Dermis microvascular lymphatic vessel endothelial cell (primary cell): ENCODE data around the gene PLEKHA4. TPM values are rescaled to one million over a fixed set of nuclear protein-coding genes. Genes with fewer than 3 reads are reported as not detected.
"Not testable (repeated sequence)": the region's sequence is repeated elsewhere in the genome, so short reads cannot be mapped to it uniquely, and the experiment has no call there.

Experiments used
- DNase-seq, 2 donors: peaks; one replicate each; pipeline versions ENCODE4 v3.0.0 to v3.0.0-alpha.2; 2010; ENCODE audit warnings: low read depth in 2 of 2
- total RNA-seq: library from RNA; depleted of rRNA; stranded (reverse); fragments of >200 nt; gene quantifications from 2 replicates; pipeline ENCODE4 v1.2.1, GENCODE V29; 2014

Gene PLEKHA4
- total RNA-seq, 1 donor from 2014 or later: 2.7 TPM

DNA sequence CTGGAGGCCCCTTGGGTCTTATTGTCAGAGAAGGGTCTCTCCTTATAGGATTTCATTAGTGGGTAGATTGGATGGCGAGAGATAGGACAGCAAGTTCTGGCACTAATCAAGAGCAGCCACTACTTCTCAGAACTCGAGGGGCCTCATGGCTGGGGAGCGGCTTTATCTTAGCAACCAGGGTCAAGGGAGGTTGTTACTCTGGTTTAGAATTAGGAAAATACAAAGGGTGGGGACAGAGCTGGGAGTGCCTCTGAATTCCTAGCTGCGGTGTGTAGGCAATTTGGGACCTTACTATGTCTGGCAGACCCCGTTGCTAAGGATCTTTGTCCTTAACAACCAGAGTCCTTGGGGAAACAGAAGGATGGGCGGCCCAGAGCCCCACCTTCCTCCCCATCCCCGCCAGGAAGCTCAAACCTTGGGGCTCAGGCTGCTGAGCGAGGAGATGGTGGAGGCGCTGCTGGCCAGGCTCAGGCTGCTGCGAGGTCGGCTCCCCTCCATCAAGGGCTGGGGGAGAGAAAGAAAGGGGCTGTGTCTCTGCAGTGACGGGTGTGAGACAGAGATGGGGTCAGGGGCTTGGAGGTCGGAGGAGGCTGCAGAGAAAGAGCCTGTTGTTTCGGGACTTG is 1.2 kb downstream of the PLEKHA4 start:
- no peak for DNase-seq

DNA sequence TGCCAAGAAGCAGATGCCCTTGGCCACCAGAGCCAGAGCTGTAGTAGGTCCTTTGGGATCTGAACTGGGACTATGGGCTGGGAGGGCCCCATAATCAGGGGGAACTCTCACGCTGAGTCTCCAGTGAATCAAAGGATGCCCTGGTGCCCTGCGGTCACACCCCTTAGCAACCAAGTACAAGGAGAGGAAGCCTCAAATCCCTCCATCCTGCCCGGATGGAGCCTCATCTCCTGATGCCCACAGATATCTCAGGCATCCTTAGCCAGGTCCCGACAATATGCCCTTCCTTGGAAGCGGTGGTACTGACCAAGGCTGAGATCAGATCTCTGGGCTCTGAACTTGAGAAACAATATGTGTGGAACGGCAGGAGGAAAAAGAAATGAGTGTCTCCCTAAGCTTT is 1.7 kb downstream of the PLEKHA4 start:
- DNase-seq: no peak

DNA sequence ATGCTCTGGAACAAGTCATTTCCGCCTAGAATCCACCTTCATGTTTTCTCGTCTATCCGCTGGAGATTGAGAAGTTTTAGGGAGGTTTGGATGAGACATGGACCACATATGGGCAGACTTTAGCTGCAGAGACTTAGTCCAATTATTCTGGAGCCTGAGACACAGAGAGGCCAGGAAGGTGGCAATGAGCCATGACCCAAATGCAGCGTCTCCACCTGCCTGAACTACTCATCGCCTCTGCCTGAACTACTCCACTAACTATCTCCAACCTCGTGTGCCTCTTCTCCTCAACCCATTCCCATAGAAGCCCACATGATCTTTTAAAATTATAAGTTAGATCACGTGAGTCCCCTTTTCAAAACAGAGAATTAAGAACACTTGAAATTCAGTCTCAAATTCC is 5.6 kb downstream of the PLEKHA4 start:
- DNase-seq: no peak

DNA sequence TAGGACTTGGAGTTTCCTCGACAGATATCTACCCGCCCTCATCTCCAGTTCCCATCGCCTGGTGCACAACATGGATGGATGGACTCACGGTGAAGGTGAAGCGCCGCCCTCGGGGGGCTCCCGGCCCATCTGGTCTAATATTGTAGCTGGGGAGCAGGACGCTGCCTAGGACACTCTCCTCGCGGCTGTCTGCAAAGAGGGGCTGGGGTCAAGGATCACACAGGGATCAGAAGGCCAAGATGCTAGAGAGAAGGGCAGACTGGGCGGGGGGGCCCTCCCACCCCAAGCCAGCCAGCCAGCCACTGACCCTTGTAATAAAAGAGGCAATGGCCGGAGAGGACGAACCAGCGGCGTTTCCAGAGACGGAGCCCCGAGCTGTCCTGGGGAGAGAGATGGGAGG is 7.1 kb downstream of the PLEKHA4 start:
- DNase-seq: no peak

DNA sequence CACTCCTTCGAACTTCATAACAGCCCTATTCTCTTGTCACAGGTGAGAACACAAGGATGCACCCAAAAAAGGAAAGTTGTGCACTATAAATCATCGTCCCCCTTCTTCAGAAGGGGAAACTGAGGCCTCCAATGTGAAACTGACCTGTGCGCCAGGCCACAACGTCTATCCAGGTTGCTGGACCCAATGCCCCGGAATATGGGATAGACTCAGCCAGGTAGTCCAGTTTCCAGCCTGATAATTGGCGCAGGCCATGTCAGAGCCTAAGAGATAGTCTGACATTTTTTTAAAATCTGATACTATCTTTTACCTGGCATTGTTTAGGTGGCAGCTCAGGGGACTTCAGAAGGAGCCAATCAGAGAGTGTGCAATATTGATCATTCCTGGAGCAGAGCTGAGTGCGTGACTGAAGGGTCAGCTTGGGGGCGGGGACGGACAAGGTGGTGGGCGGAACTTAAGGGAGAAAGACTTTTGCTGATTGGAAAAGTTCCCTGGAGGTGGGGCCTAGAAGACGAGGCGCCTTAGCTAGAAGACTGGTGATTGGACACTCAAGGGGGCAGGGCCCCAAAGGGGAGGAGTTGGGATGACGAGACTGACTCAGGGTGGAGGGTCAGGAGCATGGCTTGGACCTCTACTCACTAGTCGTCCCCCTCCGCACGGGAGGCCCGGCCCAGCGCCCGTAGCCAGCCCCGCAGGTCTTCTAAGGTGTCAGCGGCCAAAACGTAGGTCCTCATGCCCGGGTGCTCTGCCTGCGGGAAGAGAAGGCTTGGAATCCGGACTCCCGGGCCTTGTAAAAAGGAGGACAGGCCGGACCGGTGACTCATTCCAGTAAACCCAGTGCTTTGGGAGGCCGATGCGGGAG is 8.5 kb downstream of the PLEKHA4 start:
- no peak for DNase-seq

DNA sequence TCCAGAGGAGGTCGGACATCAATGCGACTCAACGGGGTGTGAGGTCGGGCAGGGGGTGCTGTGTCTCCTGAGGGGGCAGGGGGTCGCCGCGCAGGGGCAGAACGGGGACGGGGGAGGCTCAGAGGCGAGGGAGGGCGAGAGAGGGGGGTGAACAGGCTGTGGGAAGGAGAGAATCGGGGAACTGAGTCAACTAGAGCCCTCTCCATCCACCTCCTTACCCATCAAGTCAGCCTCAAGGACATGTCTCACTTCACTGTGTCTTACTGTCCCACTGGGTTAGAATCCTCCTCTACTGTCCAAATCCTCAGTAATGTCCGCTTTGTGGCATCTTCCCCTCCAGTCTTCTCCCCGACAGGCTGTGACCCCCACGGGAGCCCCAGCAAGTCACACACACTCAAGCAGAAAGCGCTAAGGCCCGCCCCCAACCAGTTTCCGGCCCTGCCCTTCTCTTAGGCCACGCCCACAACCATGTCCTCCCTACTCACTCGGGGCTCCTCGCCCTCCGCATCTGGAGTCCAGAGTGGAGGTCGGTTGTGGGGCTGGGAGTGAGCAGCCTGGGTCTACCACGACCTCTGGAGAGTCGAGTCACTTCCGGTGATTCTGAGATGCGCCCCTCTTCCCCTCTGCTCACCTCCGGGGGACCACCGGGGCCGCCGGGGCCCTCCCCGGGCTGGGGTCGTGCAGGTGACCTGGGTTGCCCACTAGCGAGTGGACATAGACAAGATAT is 9.3 kb downstream of the PLEKHA4 start:
- DNase-seq: no peak

DNA sequence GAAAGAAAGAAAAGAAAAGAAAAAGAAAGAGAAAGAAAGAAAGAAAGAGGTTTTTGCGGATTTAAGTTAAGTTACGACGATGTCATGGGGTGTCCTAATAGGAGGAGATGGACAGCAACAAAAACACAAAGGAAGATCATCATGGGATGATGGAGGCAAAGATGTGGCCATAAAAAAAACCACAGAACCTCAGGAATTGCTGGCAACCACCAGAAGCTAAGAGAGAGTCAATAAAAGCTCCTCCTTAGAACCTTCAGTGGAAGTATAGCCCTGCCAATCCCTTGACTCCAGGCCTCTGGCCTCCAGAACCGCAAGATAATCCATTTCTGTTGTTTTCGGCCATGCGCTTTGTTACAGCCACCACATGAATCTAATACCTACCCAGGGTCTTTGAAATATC is 11.5 kb downstream of the PLEKHA4 start:
- DNase-seq: no peak

DNA sequence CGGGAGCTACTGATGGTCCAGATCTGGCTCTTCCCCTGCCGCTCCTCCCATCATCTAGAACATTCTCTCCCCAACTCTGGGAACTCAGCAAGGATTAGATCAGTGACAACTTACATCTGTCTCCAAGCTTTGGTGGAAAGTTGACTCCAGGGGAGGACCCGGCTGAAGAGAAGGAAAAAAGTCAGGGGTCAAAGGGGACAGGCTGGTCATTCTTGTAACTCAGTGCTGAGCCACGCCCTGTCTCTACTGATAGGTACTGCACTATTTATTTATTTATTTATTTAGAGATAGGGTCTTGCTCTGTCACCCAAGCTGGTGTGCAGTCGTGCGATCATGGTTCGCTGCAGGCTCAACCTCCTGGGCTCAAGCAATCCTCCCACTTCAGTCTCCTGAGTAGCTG is 14.3 kb downstream of the PLEKHA4 start:
- no peak for DNase-seq

DNA sequence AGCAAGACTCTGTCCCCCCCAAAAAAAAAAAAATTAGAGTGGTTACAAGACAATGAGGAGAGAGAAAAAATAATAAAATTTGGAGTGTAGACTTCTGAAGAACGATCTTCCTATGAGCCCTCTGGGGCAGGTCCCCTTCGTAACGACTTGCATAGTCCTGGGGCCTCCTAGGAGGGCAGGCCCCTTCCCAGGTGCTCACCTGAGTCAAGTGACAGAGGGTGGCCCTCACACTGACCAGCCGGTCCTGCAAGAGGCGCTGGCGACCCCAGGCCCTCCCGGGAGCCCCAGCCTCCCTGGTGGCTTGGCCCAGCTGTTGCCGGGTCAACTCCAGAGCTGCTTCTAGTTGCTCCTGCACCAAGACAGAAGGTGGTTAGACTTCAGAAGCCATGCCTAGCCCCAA is 14.9 kb downstream of the PLEKHA4 start:
- no peak for DNase-seq

DNA sequence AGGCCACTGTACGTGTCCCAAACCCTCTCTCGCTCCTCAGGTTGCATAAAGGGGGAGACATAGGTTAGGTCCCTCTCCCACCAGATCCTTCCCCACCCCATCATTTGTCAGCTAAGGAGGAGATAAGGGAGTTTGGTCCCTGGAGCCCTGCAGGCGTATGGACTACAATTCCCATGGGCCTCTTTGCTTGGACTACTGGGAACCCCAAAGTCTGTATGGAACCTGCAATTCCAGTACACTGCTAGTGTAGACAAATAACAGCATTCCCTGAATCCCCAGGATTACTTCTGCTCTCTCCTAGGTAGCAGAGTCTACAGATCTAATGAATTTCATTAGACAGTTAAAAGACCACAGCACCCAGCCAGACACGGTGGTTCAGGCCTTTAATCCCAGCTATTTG is 16.1 kb downstream of the PLEKHA4 start:
- no peak for DNase-seq

DNA sequence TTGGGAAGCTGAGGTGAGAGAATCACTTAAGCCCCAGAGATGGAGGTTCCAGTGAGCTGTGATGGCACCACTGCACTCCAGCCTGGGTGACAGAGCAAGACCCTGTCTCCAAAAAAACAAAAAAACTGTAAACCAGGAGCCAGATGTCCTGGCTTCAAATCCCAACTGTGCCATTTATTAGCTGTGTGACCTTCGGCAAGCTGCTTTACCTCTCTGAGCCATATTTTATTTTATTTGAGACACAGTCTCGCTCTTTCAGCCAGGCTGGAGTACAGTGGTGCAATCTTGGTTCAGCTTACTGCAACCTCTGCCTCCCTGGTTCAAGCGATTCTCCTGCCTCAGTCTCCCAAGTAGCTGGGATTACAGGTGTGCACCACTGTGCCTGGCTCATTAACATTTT is 21.8 kb downstream of the PLEKHA4 start:
- DNase-seq: not testable (repeated sequence)

DNA sequence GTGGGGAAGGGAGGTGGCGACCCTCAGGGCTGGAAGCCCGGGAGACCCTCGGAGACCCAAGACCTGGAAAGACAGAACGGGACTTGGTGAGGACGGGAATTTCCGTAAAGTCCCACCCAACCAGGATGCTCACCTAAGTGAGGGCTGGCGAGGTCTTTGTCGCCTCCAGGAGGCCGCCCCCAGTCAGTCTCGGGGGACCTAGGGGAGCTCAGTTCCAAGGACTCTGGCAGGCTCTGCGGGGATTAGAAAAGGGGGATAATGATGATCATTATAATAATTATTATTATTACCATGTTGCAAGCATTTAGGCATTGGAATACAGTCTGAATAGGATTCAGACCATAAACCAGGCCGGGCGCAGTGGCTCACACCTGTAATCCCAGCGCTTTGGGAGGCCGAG is 23.0 kb downstream of the PLEKHA4 start:
- DNase-seq: no peak

DNA sequence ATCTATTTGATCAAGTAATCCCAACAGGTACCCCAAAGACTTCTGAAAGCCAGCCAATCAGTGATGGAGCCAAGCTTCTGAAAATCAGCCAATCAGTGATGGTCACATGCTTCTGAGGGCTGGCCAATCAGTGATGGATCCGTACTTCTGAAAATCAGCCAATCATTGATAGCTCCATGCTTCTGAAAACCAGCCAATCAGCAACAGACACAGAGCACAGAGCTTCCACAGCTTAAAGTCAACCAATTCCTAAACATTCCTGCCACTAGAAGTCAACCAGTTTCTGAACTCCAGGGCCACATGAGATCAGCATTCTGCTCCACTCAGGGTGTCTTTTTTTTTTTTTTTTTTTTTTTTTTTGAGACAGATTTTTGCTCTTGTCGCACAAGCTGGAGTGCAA is 23.9 kb downstream of the PLEKHA4 start:
- peak in 1 of 2 donors; percentile 50 for DNase-seq

DNA sequence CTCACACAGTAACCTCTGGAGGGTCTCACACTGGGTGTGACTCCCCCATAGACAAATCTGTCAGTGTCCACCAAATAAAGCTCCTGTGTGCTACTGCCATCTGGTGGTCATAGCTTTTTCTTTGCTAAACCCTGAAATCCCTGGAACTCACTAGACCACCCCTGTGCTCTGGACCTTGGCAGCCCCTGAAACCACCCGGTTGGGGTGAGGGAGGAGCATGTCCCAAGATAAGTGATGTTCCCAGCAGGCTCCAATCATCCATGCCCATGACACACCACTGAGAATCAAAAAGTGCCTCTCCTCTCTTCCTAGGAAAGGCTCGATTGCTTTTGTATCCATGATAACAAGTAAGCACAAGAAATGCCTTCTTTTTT is 25.6 kb downstream of the PLEKHA4 start:
- peak; percentile 50 to 64 for DNase-seq

DNA sequence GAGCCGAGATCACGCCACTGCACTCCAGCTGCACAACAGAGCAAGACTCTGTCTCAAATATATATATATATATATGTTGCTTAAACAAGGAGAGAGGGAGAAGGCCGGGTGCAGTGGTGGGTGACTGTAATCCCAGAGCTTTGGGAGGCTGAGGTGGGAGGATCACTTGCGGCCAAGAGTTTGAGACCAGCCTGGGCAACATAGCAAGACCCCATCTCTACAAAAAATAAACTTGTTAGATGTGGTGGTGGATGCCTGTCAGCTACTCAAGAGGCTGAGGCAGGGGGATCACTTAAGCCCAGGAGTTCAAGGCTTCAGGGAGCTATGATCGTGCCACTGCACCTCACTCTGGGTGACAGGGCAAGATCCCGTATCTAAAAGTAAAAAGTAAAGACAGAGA is 26.8 kb downstream of the PLEKHA4 start:
- no peak for DNase-seq

DNA sequence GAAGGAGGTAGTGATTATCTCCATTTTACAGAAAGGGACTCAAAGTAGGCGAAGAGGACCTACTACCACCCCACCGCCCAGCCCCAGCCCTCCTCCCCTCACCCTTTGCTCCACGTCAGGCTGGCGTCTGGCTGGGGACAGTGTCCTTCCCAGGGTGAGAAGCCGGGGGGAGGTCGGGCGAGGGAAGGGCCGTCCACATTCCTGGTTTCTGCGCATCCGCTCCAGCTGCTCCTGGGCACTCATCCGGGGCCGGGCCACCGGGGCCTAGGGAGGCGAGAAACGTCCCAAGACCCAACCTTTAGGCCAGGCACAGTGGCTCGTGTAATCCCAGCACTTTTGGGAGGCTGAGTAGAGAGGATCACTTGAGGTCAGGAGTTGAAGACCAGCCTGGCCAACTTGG is 27.4 kb downstream of the PLEKHA4 start:
- DNase-seq: no peak

DNA sequence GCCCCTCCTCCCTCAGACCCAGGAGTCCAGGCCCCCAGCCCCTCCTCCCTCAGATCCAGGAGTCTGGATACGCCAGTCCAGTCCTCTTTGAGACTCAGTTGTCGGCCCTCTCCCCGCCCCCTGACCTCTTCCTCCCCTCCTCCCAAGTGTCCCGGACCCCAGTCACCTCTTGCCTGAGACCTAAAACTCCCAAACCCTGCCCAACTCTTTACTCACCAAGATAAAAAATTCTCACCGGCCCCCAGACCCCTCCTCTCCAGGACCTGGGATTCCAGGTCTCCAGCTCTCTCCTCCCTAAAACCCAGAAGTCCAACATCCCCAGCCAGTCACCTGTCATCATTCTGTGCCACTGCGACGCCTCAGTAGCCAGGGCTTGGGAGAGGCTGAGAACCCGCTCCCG is 30.7 kb downstream of the PLEKHA4 start:
- DNase-seq: no peak

DNA sequence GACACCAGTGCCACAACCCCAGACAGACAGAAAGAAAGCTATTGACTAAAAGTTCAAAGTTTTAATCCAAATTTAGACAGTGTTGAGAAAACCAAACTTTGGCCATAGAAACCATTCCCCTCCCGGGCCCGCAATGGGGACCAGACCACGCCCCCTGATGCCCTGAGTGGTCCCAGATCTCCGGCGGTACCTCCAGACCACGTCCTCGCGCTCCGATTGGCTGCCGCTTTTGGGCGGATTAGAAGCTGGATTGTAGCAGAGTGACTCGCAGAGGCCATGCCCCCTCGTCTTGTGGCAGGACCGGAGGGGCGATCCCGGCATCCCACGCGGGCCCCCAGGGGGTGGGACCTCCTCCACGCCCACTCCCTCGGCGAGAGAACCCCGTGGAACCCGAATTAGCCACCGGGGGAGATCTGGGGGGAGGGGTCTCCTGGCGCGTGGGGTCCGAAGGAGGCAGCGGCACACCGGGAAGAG is 31.3 kb downstream of the PLEKHA4 start:
- DNase-seq: peak in 1 of 2 donors; percentile 75

DNA sequence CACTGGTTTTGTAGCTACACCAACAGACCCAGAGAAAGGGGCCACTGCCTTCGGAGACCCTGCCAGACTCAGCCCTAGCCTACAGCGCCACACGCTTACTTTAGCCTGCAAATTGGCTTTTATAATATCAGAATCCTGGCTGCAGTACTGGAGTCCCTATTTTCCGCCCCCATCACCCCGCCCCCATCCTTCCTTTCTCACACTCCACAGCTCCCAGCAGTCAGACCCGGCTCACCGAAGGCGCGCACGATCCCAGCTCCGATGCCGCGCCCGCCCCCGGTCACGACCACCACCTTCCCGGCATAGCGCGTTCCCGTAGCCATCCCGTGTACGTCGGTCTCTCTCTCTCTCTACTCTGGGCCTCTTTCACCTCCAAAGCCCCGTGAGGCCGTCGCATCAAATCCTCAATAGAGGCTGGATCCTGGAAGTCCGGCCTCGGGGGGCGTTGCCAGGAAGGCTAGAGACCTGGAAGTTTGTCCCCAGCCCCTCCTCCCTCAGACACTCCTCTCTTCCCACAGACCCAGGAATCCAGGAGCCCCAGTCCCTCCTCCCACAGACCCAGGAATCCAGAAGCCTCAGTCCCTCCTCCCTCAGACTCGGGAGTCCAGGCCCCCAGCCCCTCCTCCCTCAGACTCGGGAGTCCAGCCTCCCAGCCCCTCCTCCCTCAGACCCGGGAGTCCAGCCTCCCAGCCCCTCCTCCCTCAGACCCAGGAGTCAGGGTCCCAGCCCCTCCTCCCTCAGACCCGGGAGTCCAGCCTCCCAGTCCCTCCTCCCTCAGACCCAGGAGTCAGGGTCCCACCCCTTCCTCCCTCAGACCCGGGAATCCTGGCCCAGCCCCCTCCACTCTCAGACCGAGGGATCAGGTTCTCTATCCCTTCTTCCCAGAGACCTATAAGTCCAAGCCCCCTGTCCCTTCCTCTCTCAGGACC is 32.1 kb downstream of the PLEKHA4 start, which contains the start of gene HSD17B14:
Gene HSD17B14 (minus strand): TSS at position 403 of the 929 bp plus-strand sequence. CDS start 80 bp downstream, at position 323.
- DNase-seq: peak in 1 of 2 donors; percentile 55

DNA sequence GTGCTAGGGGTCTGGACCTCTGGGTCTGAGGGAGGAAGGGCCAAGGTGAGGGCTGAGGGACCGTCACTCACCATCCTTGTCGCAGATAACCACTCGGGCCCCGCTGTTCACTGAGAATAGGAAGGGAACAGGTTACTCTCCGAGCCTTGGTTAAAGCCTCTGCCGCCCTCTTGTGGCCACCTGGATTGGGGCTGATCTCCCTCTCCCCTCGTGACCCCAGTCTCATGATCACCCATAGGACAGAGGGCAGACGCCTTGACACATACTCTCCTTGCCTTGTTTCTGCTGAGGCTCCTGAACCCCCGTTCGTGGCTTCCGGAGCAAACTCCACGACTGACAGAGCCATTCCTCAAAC is 32.7 kb downstream of the PLEKHA4 start:
- peak; percentile 70 to 88 for DNase-seq

DNA sequence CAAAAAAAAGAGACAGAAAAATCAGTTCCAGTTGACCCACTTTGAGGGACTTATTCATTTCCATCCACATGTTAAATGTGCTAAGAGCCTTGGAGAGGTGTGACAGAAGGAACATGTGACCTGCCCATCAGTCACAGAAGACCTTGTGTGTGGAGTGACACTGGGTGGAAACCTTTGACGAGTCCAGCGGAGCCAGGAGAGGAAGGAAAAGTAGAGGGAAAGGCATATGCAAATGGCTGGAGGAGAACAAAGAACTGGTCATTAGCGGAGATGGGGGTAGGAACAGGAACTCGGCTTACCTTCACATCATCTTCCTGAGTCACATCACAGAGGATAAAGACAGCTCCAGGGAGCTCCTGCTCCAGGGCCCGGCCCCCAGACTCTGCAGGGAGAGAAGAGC is 34.4 kb downstream of the PLEKHA4 start:
- no peak for DNase-seq
